Breast epithelium (tissue), 3 donors: ENCODE measurements around the gene AP3S1.

Experiments used
- POLR2A ChIP-seq: fragments of 450-650 bp; IDR thresholded peaks from one replicate; pipeline ENCODE4 v1.6.1; 2016; ENCODE audit warnings: antibody characterized with exemption, mild to moderate bottlenecking, moderate library complexity
- POLR2AphosphoS5 ChIP-seq, 3 donors: sonication (generic); formaldehyde crosslinking; IDR thresholded peaks; one replicate each; pipeline ENCODE4 v1.6.1; 2017; ENCODE audit warnings: antibody characterized with exemption in 3 of 3
- TF ChIP-seq, protein P1 (sequence below), 3 donors: fragments of 450-650 bp; IDR thresholded peaks; one replicate each; pipeline ENCODE4 v1.5.1; 2016 to 2017; ENCODE audit warnings: antibody characterized with exemption in 3 of 3, mild to moderate bottlenecking in 3 of 3, moderate library complexity in 3 of 3

DNA sequence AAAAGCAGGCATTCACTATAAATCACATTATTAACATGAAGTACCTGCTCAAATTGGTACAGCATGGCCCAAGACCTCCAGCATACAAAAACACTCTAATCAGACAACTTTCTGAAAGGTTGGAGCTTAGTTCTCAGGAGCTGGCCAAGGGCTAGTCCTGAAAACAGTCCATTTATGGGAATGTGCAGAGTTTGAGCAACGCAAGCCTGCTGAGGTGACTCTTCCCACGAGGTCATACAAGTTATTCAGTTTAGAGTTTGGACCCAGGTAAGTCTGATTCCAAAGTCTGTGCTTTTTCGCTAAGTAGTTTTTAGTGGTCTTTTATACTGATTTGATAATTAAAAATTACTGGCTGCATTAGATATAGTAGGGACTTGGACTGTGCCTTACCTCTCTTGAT lies 52.6 kb downstream of the AP3S1 start:
- TF ChIP-seq, protein P1, sequence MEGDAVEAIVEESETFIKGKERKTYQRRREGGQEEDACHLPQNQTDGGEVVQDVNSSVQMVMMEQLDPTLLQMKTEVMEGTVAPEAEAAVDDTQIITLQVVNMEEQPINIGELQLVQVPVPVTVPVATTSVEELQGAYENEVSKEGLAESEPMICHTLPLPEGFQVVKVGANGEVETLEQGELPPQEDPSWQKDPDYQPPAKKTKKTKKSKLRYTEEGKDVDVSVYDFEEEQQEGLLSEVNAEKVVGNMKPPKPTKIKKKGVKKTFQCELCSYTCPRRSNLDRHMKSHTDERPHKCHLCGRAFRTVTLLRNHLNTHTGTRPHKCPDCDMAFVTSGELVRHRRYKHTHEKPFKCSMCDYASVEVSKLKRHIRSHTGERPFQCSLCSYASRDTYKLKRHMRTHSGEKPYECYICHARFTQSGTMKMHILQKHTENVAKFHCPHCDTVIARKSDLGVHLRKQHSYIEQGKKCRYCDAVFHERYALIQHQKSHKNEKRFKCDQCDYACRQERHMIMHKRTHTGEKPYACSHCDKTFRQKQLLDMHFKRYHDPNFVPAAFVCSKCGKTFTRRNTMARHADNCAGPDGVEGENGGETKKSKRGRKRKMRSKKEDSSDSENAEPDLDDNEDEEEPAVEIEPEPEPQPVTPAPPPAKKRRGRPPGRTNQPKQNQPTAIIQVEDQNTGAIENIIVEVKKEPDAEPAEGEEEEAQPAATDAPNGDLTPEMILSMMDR (IDR thresholded peaks at IDR 0.05), result no peak
- TF ChIP-seq POLR2AphosphoS5 (IDR thresholded peaks at IDR 0.05) (no peak), POLR2A (no peak)
